Thyroid gland (tissue), 4 donors: ENCODE measurements around the gene SRRM2. TPM values are rescaled to one million over a fixed set of nuclear protein-coding genes. Genes with fewer than 3 reads are reported as not detected.

Experiments
- DNase-seq, 2 donors: peaks; one replicate each; pipeline ENCODE4 v3.0.0-alpha.2; 2019
- H3K27ac ChIP-seq, 3 donors: fragments of 200-600 bp; sonication (generic); 1 replicate in 2 of 3; 2 replicates in 1 of 3; pipeline ENCODE4 v1.5.1; 2016 to 2019; ENCODE audit warnings: mild to moderate bottlenecking in 1 of 3, moderate library complexity in 1 of 3
- H3K27me3 ChIP-seq: fragments of 200-600 bp; sonication (generic); one replicate; pipeline ENCODE4 v1.5.1; 2019
- H3K36me3 ChIP-seq, 2 donors: fragments of 200-600 bp; sonication (generic); one replicate each; pipeline ENCODE4 v1.5.1; 2016 to 2019
- H3K4me1 ChIP-seq, 2 donors: fragments of 200-600 bp; sonication (generic); one replicate each; pipeline ENCODE4 v1.5.1; 2017 to 2019
- H3K4me3 ChIP-seq, 3 donors: fragments of 200-600 bp; sonication (generic); replicated peaks in 1 of 3; 1 replicate in 2 of 3; 2 replicates in 1 of 3; pipeline ENCODE4 v1.5.1; 2016; ENCODE audit warnings: mild to moderate bottlenecking in 1 of 3
- H3K9me3 ChIP-seq: fragments of 200-600 bp; sonication (generic); one replicate; pipeline ENCODE4 v1.5.1; 2017
- CTCF ChIP-seq, 6 experiments: fragments of 200-600 bp in 3 of 6; fragments of 450-650 bp in 3 of 6; sonication (generic) in 3 of 6; IDR thresholded peaks; one replicate each; pipeline ENCODE4 v1.5.1; 2016 to 2019; ENCODE audit warnings: antibody characterized with exemption in 6 of 6, mild to moderate bottlenecking in 2 of 6, inconsistent platforms in 1 of 6, moderate library complexity in 1 of 6
- POLR2A ChIP-seq, 2 donors: fragments of 450-650 bp; IDR thresholded peaks; one replicate each; pipeline ENCODE4 v1.6.1; 2017; ENCODE audit warnings: antibody characterized with exemption in 2 of 2, mild to moderate bottlenecking in 2 of 2, moderate library complexity in 1 of 2
- WGBS, 2 donors: methylation state at CpG; one replicate each; pipeline ENCODE4 v1.1.5; 2017; 5-methylcytosine and 5-hydroxymethylcytosine counted together
- intact Hi-C: fragments of 100-400 bp; cut with DNase I; formaldehyde crosslinking; loops from one replicate; pipeline ENCODE4 v1.15.1; 2023
- total RNA-seq, 4 donors: library from RNA; depleted of rRNA; stranded (reverse); fragments of >200 nt; gene quantifications; one replicate each; pipeline ENCODE4 v1.2.3, GENCODE V29; 2016

The SRRM2 gene
- total RNA-seq, 4 donors from 2014 or later, result 262 to 378 (median 312) TPM

GRCh38 chr16:2782583-2783351 is 30.3 kb downstream of the SRRM2 start:
- Histone ChIP-seq H3K36me3 (no peaks in the 10 kb centered on the region), H3K27ac (no peak overlapping the region), H3K4me1 (peaks cover 9 to 18% of the 10 kb centered on the region in 2 donors), H3K9me3 (no peaks in the 10 kb centered on the region), H3K4me3 (no peak overlapping the region), H3K27me3 (peaks cover 14% of the 10 kb centered on the region)
- no peak for TF ChIP-seq POLR2A (IDR thresholded peaks at IDR 0.05)
- TF ChIP-seq CTCF (IDR thresholded peaks at IDR 0.05), result no peak
- 79 to 83% methylated on average over 15 to 18 of the region's 20 CpGs for WGBS, 2 donors
- intact Hi-C loops, result no loop called here
- DNase-seq, result no peak

GRCh38 chr16:2783581-2784357 is 31.3 kb downstream of the SRRM2 start:
- intact Hi-C loops, result no loop called here
- H3K4me3 ChIP-seq, result no peak overlapping the region
- 84 to 93% methylated on average over 12 to 14 of the region's 15 CpGs for WGBS, 2 donors

DNA sequence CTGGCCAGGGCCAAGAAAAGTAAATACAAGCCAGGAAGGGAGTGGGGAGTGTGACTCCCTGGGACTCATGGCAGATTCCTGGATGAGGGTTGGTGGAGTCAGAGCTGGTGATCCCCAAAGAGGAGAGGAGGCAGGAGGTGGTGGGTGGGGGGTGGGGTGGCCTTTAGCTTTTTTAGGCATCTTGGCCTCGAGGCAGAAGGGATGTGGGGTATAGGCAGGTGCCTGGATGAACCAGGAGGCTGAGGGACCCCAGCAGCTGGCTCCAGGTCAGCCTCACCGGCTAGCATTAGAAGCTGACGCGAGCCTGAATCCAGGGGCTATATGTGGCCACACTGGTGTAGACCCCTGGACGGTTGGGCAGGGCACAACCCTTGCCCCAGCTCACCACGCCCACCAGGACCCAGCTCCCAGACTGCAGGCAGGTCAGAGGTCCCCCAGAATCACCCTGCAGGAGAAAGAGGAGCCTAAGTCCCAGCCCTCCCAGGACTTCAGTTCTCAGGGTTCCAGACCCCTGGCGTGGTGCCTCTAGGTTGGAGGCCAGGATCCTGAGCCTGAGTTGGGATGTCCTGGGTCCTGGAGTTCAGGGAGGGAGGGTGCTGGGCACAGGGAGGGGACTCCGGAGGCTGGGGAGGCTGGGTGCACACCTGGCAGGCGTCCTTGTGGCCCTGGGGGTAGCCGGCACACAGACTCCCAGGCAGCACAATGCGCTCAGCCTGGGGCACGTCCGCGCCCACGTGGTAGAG is 32.1 kb downstream of the SRRM2 start:
- Histone ChIP-seq H3K36me3 (no peaks in the 10 kb centered on the region), H3K27me3 (peaks cover 14% of the 10 kb centered on the region), H3K9me3 (no peaks in the 10 kb centered on the region), H3K4me1 (peaks cover 0 to 8% of the 10 kb centered on the region in 2 donors), H3K4me3 (no peak overlapping the region), H3K27ac (no peak overlapping the region)
- DNase-seq, result no peak
- 54 to 86% methylated on average over 7 to 14 of the region's 15 CpGs for WGBS, 2 donors
- TF ChIP-seq POLR2A (IDR thresholded peaks at IDR 0.05) (no peak), CTCF (IDR thresholded peaks at IDR 0.05) (no peak)
- intact Hi-C loops, result no loop called here

More at GRCh38 chr16:2783581-2784357, 31.3 kb downstream of the SRRM2 start:
- Histone ChIP-seq H3K9me3 (no peaks in the 10 kb centered on the region), H3K27ac (no peak overlapping the region), H3K4me1 (peaks cover under 1 to 11% of the 10 kb centered on the region in 2 donors), H3K27me3 (peaks cover 14% of the 10 kb centered on the region), H3K36me3 (no peaks in the 10 kb centered on the region)
- no peak for TF ChIP-seq POLR2A (IDR thresholded peaks at IDR 0.05)
- TF ChIP-seq CTCF (IDR thresholded peaks at IDR 0.05), result no peak
- no peak for DNase-seq

GRCh38 chr16:2785101-2785991 is 32.9 kb downstream of the SRRM2 start:
- DNase-seq, result no peak
- WGBS, 2 donors, result 8 to 22% methylated on average over 40 to 50 of the region's 79 CpGs
- TF ChIP-seq POLR2A (IDR thresholded peaks at IDR 0.05), result no peak
- TF ChIP-seq CTCF (IDR thresholded peaks at IDR 0.05), result no peak
- H3K4me1 ChIP-seq, result peaks cover 0 to 8% of the 10 kb centered on the region in 2 donors
- H3K9me3 ChIP-seq, result no peaks in the 10 kb centered on the region
- intact Hi-C loops, result no loop called here
- H3K27ac ChIP-seq, result no peak overlapping the region
- no peak overlapping the region for H3K4me3 ChIP-seq
- H3K27me3 ChIP-seq, result peaks cover 14% of the 10 kb centered on the region
- H3K36me3 ChIP-seq, result no peaks in the 10 kb centered on the region
